GM12874 (cell line): ENCODE data around the gene SLC45A1.

ENCODE experiments used
- CTCF ChIP-seq: IDR thresholded peaks from 2 replicates; pipeline ENCODE4 v1.5.1; 2011; ENCODE audit warnings: low read depth, mild to moderate bottlenecking, control low read depth, low read length, moderate library complexity; ENCODE audit not compliant: insufficient read depth

Gene SLC45A1

DNA sequence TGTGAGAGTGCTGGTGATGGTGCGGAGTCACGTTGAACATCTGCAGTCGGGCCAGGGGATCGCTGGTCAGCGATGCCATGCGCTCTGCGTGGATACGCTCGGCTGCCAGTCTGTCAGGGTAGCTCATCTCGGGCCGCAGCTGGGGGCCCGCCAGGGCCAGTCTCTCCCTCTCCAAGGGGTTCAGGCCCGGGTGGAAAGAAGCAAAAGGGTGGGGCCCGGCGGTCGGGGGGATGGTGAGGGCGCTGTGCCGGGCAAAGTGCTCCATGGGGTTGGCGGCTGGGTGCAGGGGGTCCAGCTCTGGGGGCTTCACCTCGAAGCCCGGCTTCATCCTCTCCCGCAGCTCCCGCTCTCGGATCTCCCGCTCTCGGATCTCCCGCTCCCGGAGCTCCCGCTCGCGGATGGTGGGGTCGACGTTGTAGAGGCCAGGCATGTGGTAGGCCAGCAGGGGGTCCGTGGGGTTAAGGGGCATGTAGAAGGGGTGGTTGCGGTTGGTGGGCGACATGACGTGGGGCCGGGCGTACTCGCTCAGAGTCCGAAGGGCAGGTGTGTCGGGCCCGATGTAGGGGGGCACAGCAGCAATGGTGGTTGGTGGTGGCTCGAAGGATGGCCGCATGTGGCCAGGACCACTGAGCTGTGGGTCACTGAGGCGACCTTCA is 40.5 kb downstream of the SLC45A1 start:
- TF ChIP-seq CTCF = no peak

- TF ChIP-seq CTCF = no peak
Observed at GRCh38 chr1:8358897-8359616, 41.1 kb downstream of the SLC45A1 start.

DNA sequence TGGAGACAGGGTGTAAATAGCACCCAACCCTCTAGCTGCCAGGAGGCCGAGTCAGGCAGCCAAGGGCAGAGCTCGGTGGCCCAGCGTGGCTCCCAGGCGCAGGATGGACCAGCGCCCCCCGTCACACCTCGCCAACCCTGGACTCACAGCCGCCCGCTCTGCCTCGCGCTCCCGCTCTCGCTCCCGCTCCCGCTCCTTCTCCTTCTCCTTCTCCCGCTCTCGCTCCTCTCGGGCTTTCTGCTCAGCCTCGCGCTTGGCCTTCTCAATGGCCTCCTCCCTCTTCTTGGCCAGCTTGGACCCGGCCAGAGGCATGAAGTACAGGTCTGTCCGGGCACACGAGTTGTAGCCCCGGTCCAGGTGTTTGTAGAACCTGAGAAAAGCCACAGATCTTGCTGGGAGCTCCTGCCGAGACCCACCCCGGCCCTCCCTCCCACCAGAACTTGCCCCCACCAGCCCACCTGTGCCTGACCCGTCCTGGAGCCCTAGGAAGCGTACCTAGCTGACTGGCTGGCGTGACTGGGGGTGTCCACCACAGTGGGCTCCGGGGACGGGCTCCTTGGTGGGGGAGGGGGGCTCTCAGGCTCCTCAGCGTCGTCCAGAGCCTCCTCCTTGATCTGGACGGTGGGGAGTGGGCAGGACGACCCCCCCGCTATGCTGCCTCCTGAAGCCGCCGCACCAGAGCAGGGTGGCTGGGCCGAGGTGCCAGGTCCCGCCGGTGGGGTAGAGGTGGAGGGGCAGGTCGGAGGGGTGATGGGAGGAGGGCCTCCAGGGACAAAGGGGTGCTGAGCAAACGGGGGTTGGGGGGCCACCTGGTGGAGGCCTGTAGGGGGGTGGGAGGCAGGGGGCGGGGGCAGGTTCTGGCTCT is 41.9 kb downstream of the SLC45A1 start:
- TF ChIP-seq CTCF = no peak

- no peak for TF ChIP-seq CTCF
Observed at GRCh38 chr1:8360493-8361197, 42.7 kb downstream of the SLC45A1 start.

DNA sequence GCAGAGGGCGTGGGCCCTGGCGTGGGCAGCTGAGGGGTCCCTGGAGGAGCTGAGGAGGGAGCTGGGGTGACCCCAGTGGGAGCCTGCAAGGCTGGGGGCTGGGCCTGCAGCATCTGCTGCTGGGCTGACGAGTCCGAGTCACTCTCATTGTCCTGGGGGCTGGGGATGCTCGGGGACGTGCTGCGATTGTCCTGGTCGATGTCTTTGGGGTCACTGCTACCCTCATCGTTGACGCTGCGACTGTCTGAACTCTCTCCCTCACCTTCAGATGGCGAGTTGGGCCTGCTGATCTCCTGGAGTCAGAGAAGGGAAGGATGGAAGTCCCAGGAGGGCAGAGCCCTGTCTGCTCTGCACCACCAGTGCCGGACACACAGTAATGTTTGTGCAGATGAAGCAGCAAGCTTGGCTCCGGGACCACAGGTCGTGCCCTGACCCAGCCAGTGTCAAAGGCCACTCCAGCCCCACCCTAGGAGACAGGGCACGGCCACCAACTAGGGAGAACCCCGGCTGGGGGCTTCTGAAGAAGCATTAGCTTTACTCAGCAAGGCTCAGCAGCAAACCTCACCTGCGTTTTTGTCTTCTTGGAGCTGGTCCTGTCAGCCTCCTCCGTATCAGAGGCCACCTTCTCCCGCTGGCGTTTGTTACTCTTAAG is 43.4 kb downstream of the SLC45A1 start:
- no peak for TF ChIP-seq CTCF

DNA sequence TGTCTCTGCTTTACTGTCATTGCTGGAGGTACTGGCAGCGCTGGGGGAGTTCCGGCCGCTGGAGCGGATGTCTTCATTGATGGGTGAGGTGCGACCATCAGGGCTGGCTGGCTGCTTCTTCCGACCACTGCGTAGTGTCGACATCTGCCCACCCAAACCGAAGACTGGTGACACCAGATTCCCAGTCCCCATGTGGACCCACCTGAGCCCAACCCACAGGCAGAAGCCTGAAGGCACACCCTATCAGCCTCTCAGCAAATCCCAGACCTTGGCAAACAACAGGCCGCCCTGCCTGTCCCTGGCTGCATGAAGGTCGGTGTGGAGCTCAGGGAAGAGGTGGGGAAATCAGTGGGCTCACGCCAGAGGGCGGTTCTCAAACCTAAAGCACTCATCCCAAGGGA is 44.8 kb downstream of the SLC45A1 start:
- no peak for TF ChIP-seq CTCF
